Measurements from ENCODE around the gene PKN1. TPM values are rescaled to one million over a fixed set of nuclear protein-coding genes. Genes with fewer than 3 reads are reported as not detected.

The PKN1 gene
- total RNA-seq: 170 and 171 TPM in 2 replicates
- 95.4 TPM for total RNA-seq (2013)
- polyA plus RNA-seq: 114 and 127 TPM in 2 replicates
- polyA minus RNA-seq: 158 and 192 TPM in 2 replicates

DNA sequence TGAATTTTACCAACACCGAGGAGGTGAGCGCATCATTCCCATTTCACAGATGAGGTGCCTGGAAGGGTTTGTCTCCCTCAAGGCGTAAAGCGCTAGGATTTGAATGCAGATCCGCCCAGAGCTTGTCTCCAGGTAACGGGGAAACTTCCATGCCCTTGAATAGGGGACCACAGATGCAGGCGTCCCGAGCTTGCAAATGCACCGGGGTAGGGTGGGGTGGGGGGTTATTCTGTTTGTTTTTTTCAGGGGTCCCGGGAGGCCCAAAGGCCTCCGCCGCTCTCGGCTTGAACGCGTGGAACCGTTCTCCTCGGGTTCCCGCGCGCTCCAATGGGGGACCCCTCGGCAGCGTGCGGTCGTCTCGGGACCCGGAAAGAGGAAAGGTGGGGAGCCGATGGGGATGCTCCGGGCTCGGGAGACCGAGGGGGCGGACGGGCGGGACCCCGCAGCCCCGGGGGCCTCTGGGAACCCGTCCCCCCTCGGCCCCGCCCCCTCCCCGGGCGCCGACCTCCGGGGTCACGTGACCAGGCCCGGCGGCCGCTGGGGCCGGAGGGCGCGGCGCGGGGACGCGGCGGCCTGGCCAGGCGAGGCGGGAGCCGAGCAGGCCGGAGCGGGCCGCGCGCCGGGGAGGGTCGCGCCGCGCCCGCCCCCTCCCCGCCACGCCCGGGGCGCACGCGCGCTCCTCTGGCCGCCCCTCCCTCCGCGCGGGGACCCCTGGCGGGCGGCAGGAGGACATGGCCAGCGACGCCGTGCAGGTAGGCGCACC, at the start of gene PKN1:
TSS of gene PKN1 (plus strand) at position 516 of the 763 bp plus-strand sequence. CDS start at position 732, 216 bp downstream.
- Mint-ChIP-seq H3K27me3 (no peaks in the 10 kb centered on the region), H3K4me3 (peak within 1 kb of the TSS; percentile 89), H3K9me3 (ENCODE audit: insufficient read depth) (no peaks in the 10 kb centered on the region), H3K27ac (peak within 1 kb of the TSS; percentile 90), H3K4me1 (peaks cover 31% of the 10 kb centered on the region)
- peak within 1 kb of the TSS; percentile 88 for H3K9ac ChIP-seq (ENCODE audit: low read length)
- H3K4me2 ChIP-seq (replicated peaks; ENCODE audit: low read depth, low read length, poor library complexity, severe bottlenecking): peak within 1 kb of the TSS; percentile 92
- H2AFZ ChIP-seq (ENCODE audit: insufficient read depth, low read depth, low read length, poor library complexity, severe bottlenecking): peak within 1 kb of the TSS; percentile 86
- H3K27ac ChIP-seq (ENCODE audit: low read length in 2 of 2): peak within 1 kb of the TSS; percentile 76 to 86
- no peaks in the 10 kb centered on the region for H3K36me3 ChIP-seq (replicated peaks in 1 of 2; ENCODE audit: control extremely low read depth in 1 of 2, control insufficient read depth in 1 of 2, extremely low read depth in 1 of 2, insufficient read depth in 2 of 2, low read length in 1 of 2)
- DNase-seq (peak; percentile 73), ATAC-seq (ENCODE audit: low read depth) (peak; percentile 66)
- TF ChIP-seq, protein P1, sequence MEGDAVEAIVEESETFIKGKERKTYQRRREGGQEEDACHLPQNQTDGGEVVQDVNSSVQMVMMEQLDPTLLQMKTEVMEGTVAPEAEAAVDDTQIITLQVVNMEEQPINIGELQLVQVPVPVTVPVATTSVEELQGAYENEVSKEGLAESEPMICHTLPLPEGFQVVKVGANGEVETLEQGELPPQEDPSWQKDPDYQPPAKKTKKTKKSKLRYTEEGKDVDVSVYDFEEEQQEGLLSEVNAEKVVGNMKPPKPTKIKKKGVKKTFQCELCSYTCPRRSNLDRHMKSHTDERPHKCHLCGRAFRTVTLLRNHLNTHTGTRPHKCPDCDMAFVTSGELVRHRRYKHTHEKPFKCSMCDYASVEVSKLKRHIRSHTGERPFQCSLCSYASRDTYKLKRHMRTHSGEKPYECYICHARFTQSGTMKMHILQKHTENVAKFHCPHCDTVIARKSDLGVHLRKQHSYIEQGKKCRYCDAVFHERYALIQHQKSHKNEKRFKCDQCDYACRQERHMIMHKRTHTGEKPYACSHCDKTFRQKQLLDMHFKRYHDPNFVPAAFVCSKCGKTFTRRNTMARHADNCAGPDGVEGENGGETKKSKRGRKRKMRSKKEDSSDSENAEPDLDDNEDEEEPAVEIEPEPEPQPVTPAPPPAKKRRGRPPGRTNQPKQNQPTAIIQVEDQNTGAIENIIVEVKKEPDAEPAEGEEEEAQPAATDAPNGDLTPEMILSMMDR (IDR thresholded peaks at IDR 0.05): no peak
- TF ChIP-seq EZH2 (IDR thresholded peaks at IDR 0.05; ENCODE audit: borderline replicate concordance, insufficient read depth, low read depth, low read length, poor library complexity, severe bottlenecking): no peak
- H3K4me3 ChIP-seq (ENCODE audit: control extremely low read depth in 1 of 5, extremely low read depth in 1 of 5, insufficient read depth in 1 of 5, low read depth in 2 of 5, low read length in 4 of 5): peak within 1 kb of the TSS; percentile 14 to 81 (median 77)
- peaks cover 45% of the 10 kb centered on the region for H3K79me2 ChIP-seq (ENCODE audit: control insufficient read depth, insufficient read depth, low read length)
- peaks cover 20 to 28% of the 10 kb centered on the region in 2 donors for H3K4me1 ChIP-seq (ENCODE audit: control insufficient read depth in 2 of 2, insufficient read depth in 2 of 2, low read length in 2 of 2)
- intact Hi-C loops (cut with micrococcal nuclease): loop anchor here (1.0 kb wide), 4 partner anchors 7 to 39 kb away; partner anchors contain the start of gene DDX39A
- H3K27me3 ChIP-seq (replicated peaks in 1 of 4; ENCODE audit: control extremely low read depth in 1 of 4, control insufficient read depth in 3 of 4, insufficient read depth in 4 of 4, low read length in 3 of 4): peaks cover 0 to 3% (median 0%) of the 10 kb centered on the region in 4 experiments
- peaks cover 0 to 3% (median 0%) of the 10 kb centered on the region in 3 donors for H3K9me3 ChIP-seq (ENCODE audit: control extremely low read depth in 1 of 3, control insufficient read depth in 2 of 3, insufficient read depth in 1 of 3, low read length in 2 of 3)
- 2% methylated on average over 81 of the region's 85 CpGs for WGBS (ENCODE audit: insufficient coverage)
- CTCF ChIA-PET: interaction anchor here (0.9 to 2.2 kb wide), 12 partner anchors 9 to 85 kb away, joined by 3 to 12 read pairs (median 4); partner anchors contain the start of gene ADGRE5
- POLR2A ChIA-PET: interaction anchor here (0.7 to 1.6 kb wide), 5 partner anchors 8 to 296 kb away, joined by 3 to 8 read pairs (median 4); partner anchors contain the start of genes ADGRE5 and ASF1B
- H4K20me1 ChIP-seq (ENCODE audit: control insufficient read depth, insufficient read depth, low read length, poor library complexity, severe bottlenecking): peaks cover 15% of the 10 kb centered on the region

Data from B cell (primary cell).